Trophoblast cell (in vitro differentiated cells and primary cell): ENCODE data around the gene NEU4.
"Not testable (repeated sequence)": the region's sequence is repeated elsewhere in the genome, so short reads cannot be mapped to it uniquely, and the experiment has no call there.

Experiments
- DNase-seq, 2 donors: peaks; one replicate each; pipeline ENCODE4 v3.0.0-alpha.2; 2016
- H2AFZ ChIP-seq: 2 replicates; pipeline ENCODE4 v1.6.1; 2013; ENCODE audit warnings: low read length, moderate library complexity, mild to moderate bottlenecking; ENCODE audit not compliant: insufficient read depth, poor library complexity
- H2AK5ac ChIP-seq: 2 replicates; pipeline ENCODE4 v1.6.1; 2013; ENCODE audit warnings: mild to moderate bottlenecking, low read length
- H2BK120ac ChIP-seq: 2 replicates; pipeline ENCODE4 v1.6.1; 2013; ENCODE audit warnings: low read length, mild to moderate bottlenecking, moderate library complexity; ENCODE audit not compliant: insufficient read depth, poor library complexity
- H2BK12ac ChIP-seq: 2 replicates; pipeline ENCODE4 v1.6.1; 2013; ENCODE audit warnings: mild to moderate bottlenecking, low read length, moderate library complexity
- H2BK5ac ChIP-seq: 2 replicates; pipeline ENCODE4 v1.6.1; 2013; ENCODE audit warnings: low read length, low read depth, moderate library complexity, mild to moderate bottlenecking; ENCODE audit not compliant: poor library complexity
- H3K14ac ChIP-seq: 2 replicates; pipeline ENCODE4 v1.6.1; 2013; ENCODE audit warnings: mild to moderate bottlenecking, low read length
- H3K18ac ChIP-seq: 2 replicates; pipeline ENCODE4 v1.6.1; 2013; ENCODE audit warnings: mild to moderate bottlenecking, low read length
- H3K23ac ChIP-seq: 2 replicates; pipeline ENCODE4 v1.6.1; 2013; ENCODE audit warnings: low read length
- H3K27ac ChIP-seq: 2 replicates; pipeline ENCODE4 v1.5.1; 2013; ENCODE audit warnings: low read depth, mild to moderate bottlenecking, inconsistent platforms, low read length, moderate library complexity
- H3K27me3 ChIP-seq: 2 replicates; pipeline ENCODE4 v1.6.1; 2013; ENCODE audit warnings: inconsistent platforms, mild to moderate bottlenecking, low read length, moderate library complexity; ENCODE audit not compliant: insufficient read depth
- H3K36me3 ChIP-seq, 2 experiments: 1 replicate in 1 of 2; 2 replicates in 1 of 2; pipeline ENCODE4 v1.6.1; 2013; ENCODE audit warnings: low read length in 2 of 2, mild to moderate bottlenecking in 2 of 2, moderate library complexity in 1 of 2; ENCODE audit not compliant: insufficient read depth in 2 of 2, control insufficient read depth in 1 of 2
- H3K4ac ChIP-seq: 2 replicates; pipeline ENCODE4 v1.6.1; 2013; ENCODE audit warnings: low read depth, mild to moderate bottlenecking, low read length, moderate library complexity
- H3K4me1 ChIP-seq, 2 experiments: 1 replicate in 1 of 2; 2 replicates in 1 of 2; pipeline ENCODE4 v1.6.1; 2013; ENCODE audit warnings: low read length in 2 of 2, mild to moderate bottlenecking in 2 of 2, moderate library complexity in 1 of 2; ENCODE audit not compliant: insufficient read depth in 2 of 2, control insufficient read depth in 1 of 2
- H3K4me2 ChIP-seq: 2 replicates; pipeline ENCODE4 v1.6.1; 2013; ENCODE audit warnings: inconsistent platforms, mild to moderate bottlenecking, low read length, moderate library complexity
- H3K4me3 ChIP-seq: 2 replicates; pipeline ENCODE4 v1.5.1; 2013; ENCODE audit warnings: mild to moderate bottlenecking, low read depth, low read length, inconsistent platforms
- H3K79me1 ChIP-seq: one replicate; pipeline ENCODE4 v1.6.1; 2013; ENCODE audit warnings: low read length
- H3K79me2 ChIP-seq: 2 replicates; pipeline ENCODE4 v1.6.1; 2013; ENCODE audit warnings: low read length, mild to moderate bottlenecking; ENCODE audit not compliant: control insufficient read depth, insufficient read depth, poor library complexity
- H3K9ac ChIP-seq: 2 replicates; pipeline ENCODE4 v1.6.1; 2013; ENCODE audit warnings: mild to moderate bottlenecking, low read length
- H3K9me3 ChIP-seq: 2 replicates; pipeline ENCODE4 v1.6.1; 2013; ENCODE audit warnings: low read depth, mild to moderate bottlenecking, control low read depth, inconsistent platforms, low read length; ENCODE audit not compliant: insufficient read depth
- H4K12ac ChIP-seq: 2 replicates; pipeline ENCODE4 v1.6.1; 2013; ENCODE audit warnings: low read depth, mild to moderate bottlenecking, low read length, moderate library complexity
- H4K8ac ChIP-seq: 2 replicates; pipeline ENCODE4 v1.6.1; 2013; ENCODE audit warnings: low read depth, mild to moderate bottlenecking, low read length, moderate library complexity
- H4K91ac ChIP-seq: one replicate; pipeline ENCODE4 v1.6.1; 2013; ENCODE audit warnings: low read depth, mild to moderate bottlenecking, low read length, moderate library complexity
- WGBS: extraction: QIAGEN DNeasy Blood & Tissue Kit; methylation state at CpG from one replicate; pipeline ENCODE4 v1.1.7; 2013; ENCODE audit warnings: missing lambda C conversion rate; ENCODE audit not compliant: insufficient read length, insufficient coverage; ENCODE audit errors: extremely low coverage; 5-methylcytosine and 5-hydroxymethylcytosine counted together

Gene NEU4

DNA sequence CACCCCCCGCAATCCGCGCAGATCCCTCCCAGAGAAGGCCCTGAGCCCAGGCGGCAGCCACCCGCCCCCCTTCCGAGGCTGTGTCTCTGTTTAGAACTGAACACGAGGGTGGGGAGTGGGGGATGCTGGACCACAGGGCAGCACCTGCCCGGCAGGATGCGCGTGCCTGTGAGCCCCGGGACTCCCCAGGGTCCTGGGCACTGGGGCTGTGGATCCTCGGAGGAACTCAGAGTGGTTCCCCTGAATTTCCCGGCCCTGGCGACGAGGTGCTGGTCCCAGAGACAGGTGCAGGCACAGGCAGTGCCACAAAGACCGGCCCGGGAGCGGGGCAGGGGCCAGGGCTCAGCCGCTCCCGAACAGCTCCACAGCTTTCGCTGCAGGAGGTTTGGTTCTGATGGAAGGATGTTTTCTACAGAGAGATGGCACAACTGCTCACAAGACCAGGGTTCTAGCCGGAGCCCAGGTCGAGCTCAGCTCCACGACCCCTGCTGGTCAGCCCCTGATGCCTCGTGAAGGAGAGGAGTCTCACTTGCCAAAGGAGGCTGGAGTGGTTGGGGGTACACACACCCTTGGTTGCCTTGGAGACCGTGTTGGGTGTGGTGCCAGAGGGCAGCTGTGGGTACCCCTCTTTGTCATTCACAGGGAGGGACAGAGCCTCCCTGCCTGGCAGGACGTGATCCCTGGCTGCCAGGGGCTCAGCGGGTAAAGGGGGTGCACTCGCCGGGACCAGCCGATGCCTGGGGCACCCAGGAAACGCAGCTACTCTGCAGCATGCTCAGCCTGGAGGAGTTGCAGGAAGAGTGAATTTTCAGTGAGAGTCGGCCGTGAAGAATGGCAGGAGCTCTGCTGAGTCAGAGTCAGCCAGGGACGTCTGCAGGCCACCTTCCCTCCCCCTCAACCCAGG lies 4.4 kb upstream of the NEU4 start:
- H3K9ac ChIP-seq: peak overlapping the region; percentile 67
- H3K4me3 ChIP-seq: no peak overlapping the region
- H3K79me2 ChIP-seq: no peaks in the 10 kb centered on the region
- H2BK120ac ChIP-seq: no peak overlapping the region
- no peak overlapping the region for H2BK5ac ChIP-seq
- H3K18ac ChIP-seq: peak overlapping the region; percentile 80
- H3K79me1 ChIP-seq: peaks cover 5% of the 10 kb centered on the region
- peak overlapping the region; percentile 42 for H2AK5ac ChIP-seq
- no peaks in the 10 kb centered on the region for H3K27me3 ChIP-seq
- peak overlapping the region; percentile 44 for H4K91ac ChIP-seq
- peak overlapping the region; percentile 83 for H4K12ac ChIP-seq
- WGBS: no CpG with 5 or more reads among the region's 35 CpGs
- no peak overlapping the region for H3K27ac ChIP-seq
- H2AFZ ChIP-seq: no peak overlapping the region
- H3K4me2 ChIP-seq: peak overlapping the region; percentile 47
- DNase-seq: no peak
- no peak overlapping the region for H3K4ac ChIP-seq
- peaks cover 4 to 6% of the 10 kb centered on the region in 2 experiments for H3K4me1 ChIP-seq
- H3K14ac ChIP-seq: peak overlapping the region; percentile 38
- H3K36me3 ChIP-seq: no peaks in the 10 kb centered on the region
- no peak overlapping the region for H3K23ac ChIP-seq
- H3K9me3 ChIP-seq: peaks cover 4% of the 10 kb centered on the region
- H4K8ac ChIP-seq: peak overlapping the region; percentile 13
- H2BK12ac ChIP-seq: peak overlapping the region; percentile 2

DNA sequence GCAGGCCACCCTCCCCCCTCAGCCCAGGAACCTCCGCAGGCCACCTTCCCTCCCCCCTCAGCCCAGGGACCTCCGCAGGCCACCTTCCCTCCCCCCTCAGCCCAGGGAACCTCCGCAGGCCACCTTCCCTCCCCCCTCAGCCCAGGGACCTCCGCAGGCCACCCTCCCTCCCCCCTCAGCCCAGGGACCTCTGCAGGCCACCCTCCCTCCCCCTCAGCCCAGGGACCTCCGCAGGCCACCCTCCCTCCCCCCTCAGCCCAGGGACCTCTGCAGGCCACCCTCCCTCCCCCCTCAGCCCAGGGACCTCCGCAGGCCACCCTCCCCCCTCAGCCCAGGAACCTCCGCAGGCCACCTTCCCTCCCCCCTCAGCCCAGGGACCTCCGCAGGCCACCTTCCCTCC lies 2.8 kb upstream of the NEU4 start:
- not testable (repeated sequence) for DNase-seq, H2AK5ac ChIP-seq, H3K9me3 ChIP-seq, H3K23ac ChIP-seq, H3K4me3 ChIP-seq, H3K4me2 ChIP-seq, H2BK120ac ChIP-seq, H2BK12ac ChIP-seq, H3K27ac ChIP-seq, H3K14ac ChIP-seq, H3K9ac ChIP-seq, H3K79me2 ChIP-seq, H3K4ac ChIP-seq, H4K8ac ChIP-seq, H4K12ac ChIP-seq, H3K79me1 ChIP-seq, H2BK5ac ChIP-seq, H3K36me3 ChIP-seq, H4K91ac ChIP-seq, H3K18ac ChIP-seq, H2AFZ ChIP-seq, H3K27me3 ChIP-seq, H3K4me1 ChIP-seq
- no CpG with 5 or more reads among the region's 8 CpGs for WGBS

- Histone ChIP-seq H2BK12ac (no peak overlapping the region), H3K23ac (no peak overlapping the region), H3K18ac (no peak overlapping the region), H3K14ac (no peak overlapping the region), H2AK5ac (no peak overlapping the region), H4K8ac (no peak overlapping the region), H2AFZ (no peak overlapping the region), H3K4me1 (peaks cover 4% of the 10 kb centered on the region in 2 experiments), H3K79me2 (no peaks in the 10 kb centered on the region), H3K27ac (no peak overlapping the region), H4K12ac (no peak overlapping the region), H3K4me2 (no peak overlapping the region), H3K4ac (no peak overlapping the region), H3K9me3 (peaks cover 7% of the 10 kb centered on the region), H3K36me3 (no peaks in the 10 kb centered on the region), H4K91ac (no peak overlapping the region), H3K27me3 (no peaks in the 10 kb centered on the region), H3K79me1 (peaks cover 5% of the 10 kb centered on the region), H2BK120ac (no peak overlapping the region), H3K9ac (no peak overlapping the region), H2BK5ac (no peak overlapping the region), H3K4me3 (no peak overlapping the region)
- no peak for DNase-seq
- WGBS: no CpG with 5 or more reads among the region's 17 CpGs
Observed at GRCh38 chr2:241808051-241808720, 807 bp upstream of the NEU4 start.

- H3K9me3 ChIP-seq: peaks cover 3% of the 10 kb centered on the region
- no peak overlapping the region for H2BK12ac ChIP-seq
- H3K4ac ChIP-seq: no peak overlapping the region
- WGBS: no CpG with 5 or more reads among the region's 29 CpGs
- no peak overlapping the region for H4K12ac ChIP-seq
- no peak overlapping the region for H3K4me3 ChIP-seq
- H4K91ac ChIP-seq: no peak overlapping the region
- H3K4me2 ChIP-seq: no peak overlapping the region
- DNase-seq: no peak
- no peaks in the 10 kb centered on the region for H3K79me2 ChIP-seq
- H3K36me3 ChIP-seq: no peaks in the 10 kb centered on the region
- no peak overlapping the region for H3K9ac ChIP-seq
- H3K27me3 ChIP-seq: no peaks in the 10 kb centered on the region
- no peak overlapping the region for H2AFZ ChIP-seq
- no peak overlapping the region for H2BK120ac ChIP-seq
- H2AK5ac ChIP-seq: no peak overlapping the region
- no peak overlapping the region for H3K23ac ChIP-seq
- H2BK5ac ChIP-seq: no peak overlapping the region
- no peak overlapping the region for H3K18ac ChIP-seq
- no peak overlapping the region for H3K27ac ChIP-seq
- peaks cover 3% of the 10 kb centered on the region in 2 experiments for H3K4me1 ChIP-seq
- no peak overlapping the region for H3K14ac ChIP-seq
- H3K79me1 ChIP-seq: peaks cover 3% of the 10 kb centered on the region
- H4K8ac ChIP-seq: no peak overlapping the region
Observed at GRCh38 chr2:241809383-241810306, 652 bp downstream of the NEU4 start.
